ENCODE results near the gene PAPPA. TPM values are rescaled to one million over a fixed set of nuclear protein-coding genes. Genes with fewer than 3 reads are reported as not detected.

PAPPA gene
- under 1 TPM; 0.09 TPM for total RNA-seq
- 4.1 TPM for polyA plus RNA-seq (2013, experiment 1 of 2)
- polyA plus RNA-seq (2013, experiment 2 of 2) = 4.0 TPM
- long read RNA-seq, experiment 1 = 0 reads
- long read RNA-seq, experiment 2 = 0 reads
- long read RNA-seq, experiment 3, full-length matches to known transcripts = 1 of 2 reads
- long read RNA-seq, experiment 3, partial matches to known transcripts = 0 of 2 reads
- long read RNA-seq, experiment 3, other reads (novel, unspliced or antisense) = 1 of 2 reads
- long read RNA-seq, experiment 4 = 0 reads

- H3K9me3 ChIP-seq (ENCODE audit: control insufficient read depth, low read length) = no peaks in the 10 kb centered on the region
- H3K36me3 ChIP-seq (ENCODE audit: control insufficient read depth, insufficient read depth, low read length) = no peaks in the 10 kb centered on the region
- 0 to 1% methylated on average over 9 to 41 of the region's 41 CpGs for WGBS, 2 experiments (ENCODE audit: insufficient coverage in 1 of 2, insufficient read length in 1 of 2)
- Mint-ChIP-seq H3K4me1 (peaks cover 39% of the 10 kb centered on the region), H3K36me3 (ENCODE audit: low read depth) (no peaks in the 10 kb centered on the region), H3K27ac (no peak within 1 kb of the TSS), H3K4me3 (peak within 1 kb of the TSS; percentile 61), H3K9me3 (no peaks in the 10 kb centered on the region), H3K27me3 (ENCODE audit: insufficient read depth) (peaks cover 80% of the 10 kb centered on the region)
- DNase-seq = peak; percentile 64
- H3K9ac ChIP-seq (ENCODE audit: extremely low read depth, low read length, poor library complexity, severe bottlenecking) = no peak within 1 kb of the TSS
- no peaks in the 10 kb centered on the region for H3K4me1 ChIP-seq (ENCODE audit: control insufficient read depth, insufficient read depth, low read length)
- peaks cover 69% of the 10 kb centered on the region for H3K27me3 ChIP-seq (ENCODE audit: control insufficient read depth, insufficient read depth, low read length, poor library complexity, severe bottlenecking)
- no peak for TF ChIP-seq CTCF (conservative IDR thresholded peaks at IDR 0.05)
- no peak within 1 kb of the TSS for H3K27ac ChIP-seq (ENCODE audit: low read depth, low read length)
- peak within 1 kb of the TSS; percentile 68 for H3K4me3 ChIP-seq (ENCODE audit: low read length)
Measured at GRCh38 chr9:116153765-116154333, at the start of gene PAPPA. Gene PAPPA, plus strand, starts transcription at chr9:116153791. Its CDS starts 382 bp downstream, at chr9:116154173.

GRCh38 chr9:116103976-116104820, 49.4 kb upstream of the PAPPA start:
- Mint-ChIP-seq H3K9me3 (peaks cover 5% of the 10 kb centered on the region), H3K27me3 (ENCODE audit: insufficient read depth) (peaks cover 2% of the 10 kb centered on the region), H3K36me3 (ENCODE audit: low read depth) (no peaks in the 10 kb centered on the region), H3K4me1 (no peaks in the 10 kb centered on the region), H3K27ac (no peak overlapping the region), H3K4me3 (no peak overlapping the region)
- no peak for TF ChIP-seq CTCF (conservative IDR thresholded peaks at IDR 0.05)
- DNase-seq = no peak
- 83 to 89% methylated on average over 1 to 2 of the region's 2 CpGs for WGBS, 2 experiments (ENCODE audit: insufficient coverage in 1 of 2, insufficient read length in 1 of 2)
- Histone ChIP-seq H3K4me3 (ENCODE audit: low read length) (no peak overlapping the region), H3K4me1 (ENCODE audit: control insufficient read depth, insufficient read depth, low read length) (no peaks in the 10 kb centered on the region), H3K36me3 (ENCODE audit: control insufficient read depth, insufficient read depth, low read length) (no peaks in the 10 kb centered on the region), H3K27ac (ENCODE audit: low read depth, low read length) (no peak overlapping the region), H3K27me3 (ENCODE audit: control insufficient read depth, insufficient read depth, low read length, poor library complexity, severe bottlenecking) (no peaks in the 10 kb centered on the region), H3K9me3 (ENCODE audit: control insufficient read depth, low read length) (no peaks in the 10 kb centered on the region), H3K9ac (ENCODE audit: extremely low read depth, low read length, poor library complexity, severe bottlenecking) (no peak overlapping the region)

- peak; percentile 65 for TF ChIP-seq CTCF (conservative IDR thresholded peaks at IDR 0.05)
- peaks cover 9% of the 10 kb centered on the region for H3K4me1 Mint-ChIP-seq
- H3K36me3 Mint-ChIP-seq (ENCODE audit: low read depth) = no peaks in the 10 kb centered on the region
- H3K27ac Mint-ChIP-seq = no peak overlapping the region
- no peak overlapping the region for H3K9ac ChIP-seq (ENCODE audit: extremely low read depth, low read length, poor library complexity, severe bottlenecking)
- 90 to 92% methylated on average over 1 of the region's 1 CpG for WGBS, 2 experiments (ENCODE audit: insufficient coverage in 1 of 2, insufficient read length in 1 of 2)
- H3K4me1 ChIP-seq (ENCODE audit: control insufficient read depth, insufficient read depth, low read length) = peaks cover 3% of the 10 kb centered on the region
- H3K36me3 ChIP-seq (ENCODE audit: control insufficient read depth, insufficient read depth, low read length) = no peaks in the 10 kb centered on the region
- H3K4me3 ChIP-seq (ENCODE audit: low read length) = no peak overlapping the region
- H3K4me3 Mint-ChIP-seq = no peak overlapping the region
- H3K27me3 Mint-ChIP-seq (ENCODE audit: insufficient read depth) = no peaks in the 10 kb centered on the region
- peaks cover 6% of the 10 kb centered on the region for H3K9me3 Mint-ChIP-seq
- H3K27ac ChIP-seq (ENCODE audit: low read depth, low read length) = no peak overlapping the region
- H3K27me3 ChIP-seq (ENCODE audit: control insufficient read depth, insufficient read depth, low read length, poor library complexity, severe bottlenecking) = no peaks in the 10 kb centered on the region
- no peak for DNase-seq
- H3K9me3 ChIP-seq (ENCODE audit: control insufficient read depth, low read length) = no peaks in the 10 kb centered on the region
Measured at GRCh38 chr9:116112236-116112635, 41.4 kb upstream of the PAPPA start.
